SK-N-SH treated with all-trans-retinoic acid at 6 μM for 48 hours (cell line): ENCODE results near the gene ERCC1.

Experiments
- ATAC-seq: fragments of 200-7000 bp; cut with Tn5 transposase; 3 replicates; pipeline ENCODE4 v1.9.1; 2020; ENCODE audit warnings: mild to moderate bottlenecking, moderate library complexity
- BACH2 ChIP-seq: fragments of 250-450 bp; sonication (Bioruptor Pico); IDR thresholded peaks from 2 replicates; pipeline ENCODE4 v1.9.0; 2021; ENCODE audit warnings: mild to moderate bottlenecking, borderline replicate concordance
- CREB5 ChIP-seq: fragments of 250-450 bp; sonication (Bioruptor Pico); IDR thresholded peaks from 2 replicates; pipeline ENCODE4 v1.5.1; 2020; ENCODE audit warnings: low read depth, mild to moderate bottlenecking, moderate library complexity
- CSDC2 ChIP-seq: fragments of 250-450 bp; sonication (Bioruptor Pico); IDR thresholded peaks from 2 replicates; pipeline ENCODE4 v1.5.0; 2020; ENCODE audit warnings: mild to moderate bottlenecking, moderate library complexity
- CSRNP3 ChIP-seq: fragments of 250-450 bp; sonication (Bioruptor Pico); IDR thresholded peaks from 2 replicates; pipeline ENCODE4 v1.5.1; 2021; ENCODE audit warnings: mild to moderate bottlenecking, moderate library complexity
- ESRRG ChIP-seq: fragments of 250-450 bp; sonication (Bioruptor Pico); IDR thresholded peaks from 2 replicates; pipeline ENCODE4 v1.6.1; 2021; ENCODE audit warnings: mild to moderate bottlenecking
- GLIS3 ChIP-seq: fragments of 250-450 bp; sonication (Bioruptor Pico); IDR thresholded peaks from 2 replicates; pipeline ENCODE4 v1.5.0; 2020; ENCODE audit warnings: mild to moderate bottlenecking, moderate library complexity
- OSR1 ChIP-seq: fragments of 250-450 bp; sonication (Bioruptor Pico); IDR thresholded peaks from 2 replicates; pipeline ENCODE4 v1.8.0; 2022; ENCODE audit warnings: moderate library complexity, mild to moderate bottlenecking, inconsistent platforms
- PATZ1 ChIP-seq: fragments of 250-450 bp; sonication (Bioruptor Pico); IDR thresholded peaks from 2 replicates; pipeline ENCODE4 v1.8.0; 2020; ENCODE audit warnings: mild to moderate bottlenecking, moderate library complexity, borderline replicate concordance
- POU6F1 ChIP-seq: fragments of 250-450 bp; sonication (Bioruptor Pico); IDR thresholded peaks from 2 replicates; pipeline ENCODE4 v1.8.0; 2021; ENCODE audit warnings: low read depth, mild to moderate bottlenecking, moderate library complexity, borderline replicate concordance
- PPARA ChIP-seq: fragments of 250-450 bp; sonication (Bioruptor Pico); IDR thresholded peaks from 2 replicates; pipeline ENCODE4 v1.5.0; 2020; ENCODE audit warnings: mild to moderate bottlenecking, borderline replicate concordance
- SNAI2 ChIP-seq: fragments of 250-450 bp; sonication (Bioruptor Pico); IDR thresholded peaks from 2 replicates; pipeline ENCODE4 v1.5.0; 2020; ENCODE audit warnings: mild to moderate bottlenecking, moderate library complexity
- TCF4 ChIP-seq: fragments of 250-450 bp; sonication (Bioruptor Pico); IDR thresholded peaks from 2 replicates; pipeline ENCODE4 v1.8.0; 2021; ENCODE audit warnings: mild to moderate bottlenecking, moderate library complexity, borderline replicate concordance
- TOX ChIP-seq: fragments of 250-450 bp; sonication (Bioruptor Pico); IDR thresholded peaks from 2 replicates; pipeline ENCODE4 v1.8.0; 2021; ENCODE audit warnings: mild to moderate bottlenecking, moderate library complexity, borderline replicate concordance
- TSHZ2 ChIP-seq: fragments of 250-450 bp; sonication (Bioruptor Pico); IDR thresholded peaks from 2 replicates; pipeline ENCODE4 v1.5.0; 2020; ENCODE audit warnings: mild to moderate bottlenecking, moderate library complexity
- ZC3H10 ChIP-seq: fragments of 250-450 bp; sonication (Bioruptor Pico); IDR thresholded peaks from 2 replicates; pipeline ENCODE4 v1.5.1; 2021; ENCODE audit warnings: mild to moderate bottlenecking, moderate library complexity
- ZFP3 ChIP-seq: fragments of 250-450 bp; sonication (Bioruptor Pico); IDR thresholded peaks from 2 replicates; pipeline ENCODE4 v1.5.0; 2020; ENCODE audit warnings: mild to moderate bottlenecking, moderate library complexity
- ZFP30 ChIP-seq: fragments of 450-650 bp; formaldehyde crosslinking; IDR thresholded peaks from 2 replicates; pipeline ENCODE4 v1.5.0; 2022; ENCODE audit warnings: mild to moderate bottlenecking, moderate library complexity
- ZNF70 ChIP-seq: fragments of 450-650 bp; formaldehyde crosslinking; IDR thresholded peaks from 2 replicates; pipeline ENCODE4 v1.5.0; 2020; ENCODE audit warnings: mild to moderate bottlenecking, moderate library complexity
- ZNF8 ChIP-seq: fragments of 450-650 bp; formaldehyde crosslinking; IDR thresholded peaks from 2 replicates; pipeline ENCODE4 v1.5.0; 2020; ENCODE audit warnings: mild to moderate bottlenecking, moderate library complexity

ERCC1 gene

GRCh38 chr19:45403272-45403671, 20.4 kb downstream of the ERCC1 start (continued):
- no peak for TF ChIP-seq TSHZ2 (CRISPR knock-in tag)
- no peak for TF ChIP-seq POU6F1 (CRISPR knock-in tag)
- no peak for TF ChIP-seq TCF4

GRCh38 chr19:45402298-45403061, 21.2 kb downstream of the ERCC1 start:
- TF ChIP-seq TCF4 (no peak), ZNF8 (CRISPR knock-in tag) (no peak), TOX (no peak), PATZ1 (CRISPR knock-in tag) (no peak), ZFP30 (CRISPR knock-in tag) (no peak), ZFP3 (CRISPR knock-in tag) (no peak), ZC3H10 (CRISPR knock-in tag) (no peak), ZNF70 (no peak), GLIS3 (CRISPR knock-in tag) (no peak), TSHZ2 (CRISPR knock-in tag) (no peak), BACH2 (CRISPR knock-in tag) (no peak), OSR1 (CRISPR knock-in tag) (no peak), CSDC2 (no peak)
- no peak for ATAC-seq

- TF ChIP-seq PPARA (CRISPR knock-in tag), result no peak
- no peak for TF ChIP-seq BACH2 (CRISPR knock-in tag)
- TF ChIP-seq POU6F1 (CRISPR knock-in tag), result no peak
- no peak for ATAC-seq
These were observed 21.9 kb downstream of the ERCC1 start for GRCh38 chr19:45401815-45402214.

- ATAC-seq, result no peak
- TF ChIP-seq CSDC2, result no peak
- no peak for TF ChIP-seq PPARA (CRISPR knock-in tag)
- TF ChIP-seq TOX, result no peak
- TF ChIP-seq GLIS3 (CRISPR knock-in tag), result no peak
- TF ChIP-seq BACH2 (CRISPR knock-in tag), result no peak
- no peak for TF ChIP-seq CREB5 (CRISPR knock-in tag)
- no peak for TF ChIP-seq POU6F1 (CRISPR knock-in tag)
- no peak for TF ChIP-seq CSRNP3 (CRISPR knock-in tag)
- no peak for TF ChIP-seq ZFP3 (CRISPR knock-in tag)
- TF ChIP-seq OSR1 (CRISPR knock-in tag), result no peak
- no peak for TF ChIP-seq SNAI2 (CRISPR knock-in tag)
- TF ChIP-seq ESRRG (CRISPR knock-in tag), result no peak
These were observed 23.5 kb downstream of the ERCC1 start for GRCh38 chr19:45400192-45400591.
